Measurements from ENCODE around the gene ABL2.
A peak's percentile ranks its signal among the peaks of the same experiment; 100 is the strongest.

The ABL2 gene

GRCh38 chr1:179089827-179090482, 139.5 kb downstream of the ABL2 start:
- no peak overlapping the region for H3K4me3 ChIP-seq (ENCODE audit: low read length)
- no peak for TF ChIP-seq CTCF (conservative IDR thresholded peaks at IDR 0.05; ENCODE audit: low read length)
- no peak for DNase-seq (ENCODE audit: low read depth)

GRCh38 chr1:179087665-179088064, 141.8 kb downstream of the ABL2 start:
- no peak for DNase-seq (ENCODE audit: low read depth)
- TF ChIP-seq CTCF (conservative IDR thresholded peaks at IDR 0.05; ENCODE audit: low read length), result no peak
- no peak overlapping the region for H3K4me3 ChIP-seq (ENCODE audit: low read length)

- no peak for DNase-seq (ENCODE audit: low read depth)
- H3K4me3 ChIP-seq (ENCODE audit: low read length), result peak overlapping the region; percentile 92
- TF ChIP-seq CTCF (conservative IDR thresholded peaks at IDR 0.05; ENCODE audit: low read length), result no peak
Observed at GRCh38 chr1:179083533-179083932, 145.9 kb downstream of the ABL2 start.

- peak; percentile 35 for DNase-seq (ENCODE audit: low read depth)
- no peak for TF ChIP-seq CTCF (conservative IDR thresholded peaks at IDR 0.05; ENCODE audit: low read length)
- peak overlapping the region; percentile 92 for H3K4me3 ChIP-seq (ENCODE audit: low read length)
Observed at GRCh38 chr1:179082999-179083335, 146.5 kb downstream of the ABL2 start.

GRCh38 chr1:179082333-179082998, 147.0 kb downstream of the ABL2 start:
- no peak for DNase-seq (ENCODE audit: low read depth)
- peak overlapping the region; percentile 92 for H3K4me3 ChIP-seq (ENCODE audit: low read length)
- TF ChIP-seq CTCF (conservative IDR thresholded peaks at IDR 0.05; ENCODE audit: low read length), result no peak

GRCh38 chr1:179081687-179082332, 147.7 kb downstream of the ABL2 start, which contains the start of gene TOR3A:
TSS of gene TOR3A (plus strand) at chr1:179082070. CDS start at chr1:179082129, 59 bp downstream.
- peak within 1 kb of the TSS; percentile 92 for H3K4me3 ChIP-seq (ENCODE audit: low read length)
- peak; percentile 84 for DNase-seq (ENCODE audit: low read depth)
- no peak for TF ChIP-seq CTCF (conservative IDR thresholded peaks at IDR 0.05; ENCODE audit: low read length)

Data from AG10803 (cell line).